ENCODE data around the gene HOXA3. TPM values are rescaled to one million over a fixed set of nuclear protein-coding genes. Genes with fewer than 3 reads are reported as not detected.

HOXA3 gene
- total RNA-seq, 1 donor: 3.5 TPM

GRCh38 chr7:27150568-27151340, 1.6 kb downstream of the HOXA3 start:
- peak; percentile 60 for DNase-seq (ENCODE audit: low read depth)
- peak overlapping the region; percentile 49 for H3K4me3 ChIP-seq (ENCODE audit: low read depth, low read length)
- TF ChIP-seq, protein P1, sequence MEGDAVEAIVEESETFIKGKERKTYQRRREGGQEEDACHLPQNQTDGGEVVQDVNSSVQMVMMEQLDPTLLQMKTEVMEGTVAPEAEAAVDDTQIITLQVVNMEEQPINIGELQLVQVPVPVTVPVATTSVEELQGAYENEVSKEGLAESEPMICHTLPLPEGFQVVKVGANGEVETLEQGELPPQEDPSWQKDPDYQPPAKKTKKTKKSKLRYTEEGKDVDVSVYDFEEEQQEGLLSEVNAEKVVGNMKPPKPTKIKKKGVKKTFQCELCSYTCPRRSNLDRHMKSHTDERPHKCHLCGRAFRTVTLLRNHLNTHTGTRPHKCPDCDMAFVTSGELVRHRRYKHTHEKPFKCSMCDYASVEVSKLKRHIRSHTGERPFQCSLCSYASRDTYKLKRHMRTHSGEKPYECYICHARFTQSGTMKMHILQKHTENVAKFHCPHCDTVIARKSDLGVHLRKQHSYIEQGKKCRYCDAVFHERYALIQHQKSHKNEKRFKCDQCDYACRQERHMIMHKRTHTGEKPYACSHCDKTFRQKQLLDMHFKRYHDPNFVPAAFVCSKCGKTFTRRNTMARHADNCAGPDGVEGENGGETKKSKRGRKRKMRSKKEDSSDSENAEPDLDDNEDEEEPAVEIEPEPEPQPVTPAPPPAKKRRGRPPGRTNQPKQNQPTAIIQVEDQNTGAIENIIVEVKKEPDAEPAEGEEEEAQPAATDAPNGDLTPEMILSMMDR (IDR thresholded peaks at IDR 0.05; ENCODE audit: insufficient read depth, low read length): peak; percentile 70

GRCh38 chr7:27149842-27150567, 2.4 kb downstream of the HOXA3 start:
- no peak overlapping the region for H3K4me3 ChIP-seq (ENCODE audit: low read depth, low read length)
- no peak for DNase-seq (ENCODE audit: low read depth)
- TF ChIP-seq, protein P1 (IDR thresholded peaks at IDR 0.05; ENCODE audit: insufficient read depth, low read length): no peak

GRCh38 chr7:27148756-27149641, 3.4 kb downstream of the HOXA3 start:
- no peak for DNase-seq (ENCODE audit: low read depth)
- TF ChIP-seq, protein P1 (IDR thresholded peaks at IDR 0.05; ENCODE audit: insufficient read depth, low read length): no peak
- H3K4me3 ChIP-seq (ENCODE audit: low read depth, low read length): no peak overlapping the region

DNA sequence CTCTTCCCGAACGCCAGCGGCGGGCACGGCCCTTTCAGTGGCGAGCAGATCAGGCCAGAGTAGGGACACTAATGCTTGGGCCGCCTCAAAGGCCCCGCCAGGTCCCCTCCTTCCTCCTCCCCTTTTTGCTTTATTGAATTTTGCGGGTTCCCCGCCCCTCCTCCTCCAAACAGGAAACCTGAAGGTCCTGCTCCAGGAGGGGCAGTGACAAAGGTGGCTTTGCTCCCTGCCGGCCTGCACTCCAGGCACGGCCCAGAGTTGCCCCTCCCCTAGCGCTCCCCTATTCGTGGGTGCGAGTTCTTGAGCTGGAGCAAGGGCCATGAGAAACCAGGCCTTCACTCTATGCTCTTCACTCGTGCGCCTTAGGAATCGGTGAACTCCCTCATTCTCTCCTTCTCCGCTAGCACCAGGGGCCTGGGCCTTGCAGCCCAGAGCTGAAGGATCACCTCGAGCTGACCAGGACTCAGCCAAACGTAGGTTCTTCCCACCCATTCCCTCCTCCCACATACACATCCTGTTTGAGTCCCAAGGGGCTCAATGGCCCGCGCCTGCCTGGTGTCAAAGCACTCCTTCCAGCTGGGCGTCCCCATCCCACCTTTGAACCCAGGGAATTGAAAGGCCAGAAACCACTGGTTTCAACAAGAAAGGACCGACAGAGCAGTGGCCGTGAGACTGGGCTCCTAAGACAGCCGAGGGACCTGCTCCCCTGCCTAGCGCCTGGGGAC, 4.2 kb downstream of the HOXA3 start:
- no peak overlapping the region for H3K4me3 ChIP-seq (ENCODE audit: low read depth, low read length)
- no peak for DNase-seq (ENCODE audit: low read depth)
- TF ChIP-seq, protein P1 (IDR thresholded peaks at IDR 0.05; ENCODE audit: insufficient read depth, low read length): no peak

DNA sequence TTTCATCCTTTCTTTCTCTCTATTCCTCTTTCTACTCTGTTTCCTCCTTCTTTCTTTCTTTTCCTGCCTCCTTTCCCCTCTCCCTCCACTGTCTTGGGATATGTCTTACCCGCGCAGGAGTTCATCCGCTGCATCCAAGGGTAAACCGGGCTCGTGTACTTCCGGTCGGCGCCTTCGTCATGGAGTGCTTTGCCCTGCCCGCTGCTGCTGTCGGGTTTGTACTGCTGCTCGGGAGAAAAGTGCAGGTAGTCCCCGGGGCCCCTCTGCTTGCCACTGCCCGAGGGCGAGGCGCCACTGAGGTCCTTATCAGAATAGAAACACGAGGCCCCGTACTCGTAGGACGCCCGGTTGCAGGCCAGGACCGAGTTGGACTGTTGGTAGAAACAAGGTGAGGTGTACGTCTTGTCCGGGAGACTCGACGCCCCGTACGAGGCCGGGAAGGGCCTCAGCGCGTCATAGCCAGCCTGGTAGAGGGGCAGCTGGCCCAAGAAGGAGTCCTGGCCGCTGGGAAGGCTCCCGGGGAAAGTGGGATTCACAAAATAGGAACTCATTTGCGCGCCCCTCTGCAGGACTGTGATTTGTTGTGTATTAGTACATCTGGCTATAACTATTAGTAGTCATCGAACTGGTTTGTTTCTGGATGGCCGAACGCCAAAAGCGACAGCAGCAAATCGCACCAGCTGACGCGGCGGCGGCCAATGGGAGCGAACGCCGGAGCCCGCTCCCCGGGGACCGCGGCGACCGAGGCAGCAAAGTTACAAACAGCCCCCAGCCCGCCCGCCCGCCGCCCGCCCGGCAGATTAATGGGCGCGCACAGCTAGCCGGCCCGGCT, 5.0 kb downstream of the HOXA3 start, which contains the start of gene HOXA6:
HOXA6 (minus strand) TSS at position 576 of the 832 bp plus-strand sequence; CDS start at position 551, 25 bp downstream.
- DNase-seq (ENCODE audit: low read depth): no peak
- no peak within 1 kb of the TSS for H3K4me3 ChIP-seq (ENCODE audit: low read depth, low read length)
- TF ChIP-seq, protein P1 (IDR thresholded peaks at IDR 0.05; ENCODE audit: insufficient read depth, low read length): no peak

All from fibroblast of the aortic adventitia (primary cell).